Neural progenitor cell (in vitro differentiated cells): ENCODE results near the gene ASB8.

Source experiments
- EZH2 ChIP-seq: fragments of 200-600 bp; sonication (generic); IDR thresholded peaks from 2 replicates; pipeline ENCODE4 v1.6.1; 2017; ENCODE audit warnings: antibody characterized with exemption, mild to moderate bottlenecking, moderate library complexity
- EZH2phosphoT487 ChIP-seq: fragments of 200-600 bp; sonication (generic); IDR thresholded peaks from 2 replicates; pipeline ENCODE4 v1.6.1; 2017; ENCODE audit warnings: antibody characterized with exemption

GRCh38 chr12:48169011-48169410 lies 11.7 kb upstream of the ASB8 start:
- TF ChIP-seq EZH2phosphoT487 (no peak), EZH2 (no peak)
